Measurements from ENCODE around the gene TRH. TPM values are rescaled to one million over a fixed set of nuclear protein-coding genes. Genes with fewer than 3 reads are reported as not detected.

The TRH gene
- total RNA-seq, 2 donors from 2014 or later, result not detected

DNA sequence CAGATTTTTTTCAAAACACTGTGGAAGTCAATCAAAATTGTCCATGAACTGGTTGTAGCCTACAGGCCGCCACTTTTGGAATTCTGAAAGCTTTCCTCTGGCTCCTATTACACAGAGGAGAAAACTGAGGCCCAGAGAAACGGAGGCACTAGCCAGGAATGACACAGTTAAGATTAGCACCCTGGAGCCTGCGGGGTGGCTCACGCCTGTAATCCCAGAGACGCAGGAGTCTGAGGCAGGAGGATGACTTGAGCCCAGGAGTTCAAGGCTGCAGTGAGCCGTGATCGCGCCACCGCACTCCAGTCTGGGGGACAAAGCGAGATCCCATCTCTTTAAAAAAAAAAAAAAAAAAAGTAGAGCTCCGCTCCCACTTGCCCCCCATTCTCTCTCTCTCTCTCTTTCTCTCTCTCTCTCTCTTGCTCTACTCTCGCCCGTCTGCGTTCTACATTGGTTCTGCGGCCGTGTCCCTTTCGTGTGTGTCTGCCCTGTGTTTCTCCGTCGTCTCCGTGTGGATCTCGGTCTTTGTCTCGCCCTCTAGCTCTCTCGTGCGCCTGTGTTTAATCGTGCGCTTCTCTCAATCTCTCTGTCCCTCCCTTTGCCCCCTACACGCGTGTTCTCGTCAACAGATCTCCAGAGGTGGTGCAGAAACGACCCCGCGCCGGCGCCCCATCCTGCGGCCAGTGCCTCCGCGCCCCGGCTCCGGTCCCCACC, 512 bp upstream of the TRH start:
- Mint-ChIP-seq H3K4me3 (peak overlapping the region in 1 of 2 donors; percentile 45), H3K36me3 (ENCODE audit: insufficient read depth in 2 of 2) (no peaks in the 10 kb centered on the region)

GRCh38 chr3:129974833-129975704, 549 bp downstream of the TRH start:
- Mint-ChIP-seq H3K9me3 (no peaks in the 10 kb centered on the region), H3K36me3 (ENCODE audit: insufficient read depth in 2 of 2) (no peaks in the 10 kb centered on the region), H3K27ac (no peak overlapping the region), H3K4me3 (peak overlapping the region; percentile 60 to 74), H3K4me1 (ENCODE audit: low read depth) (peaks cover 7% of the 10 kb centered on the region), H3K27me3 (ENCODE audit: low read depth) (peaks cover 53% of the 10 kb centered on the region)
- peak; percentile 19 to 23 for DNase-seq
- ATAC-seq (replicated peaks in 1 of 2), result peak; percentile 56 to 65

More for the DNA sequence above, 512 bp upstream of the TRH start:
- no peak overlapping the region for H3K27ac Mint-ChIP-seq
- H3K9me3 Mint-ChIP-seq, result no peaks in the 10 kb centered on the region
- ATAC-seq (replicated peaks in 1 of 2), result no peak
- peaks cover 7% of the 10 kb centered on the region for H3K4me1 Mint-ChIP-seq (ENCODE audit: low read depth)
- peaks cover 53% of the 10 kb centered on the region for H3K27me3 Mint-ChIP-seq (ENCODE audit: low read depth)
- DNase-seq, result no peak

GRCh38 chr3:129975705-129976048, 1.2 kb downstream of the TRH start:
- ATAC-seq (replicated peaks in 1 of 2) (no peak), DNase-seq (no peak)
- Mint-ChIP-seq H3K27me3 (ENCODE audit: low read depth) (peaks cover 53% of the 10 kb centered on the region), H3K4me1 (ENCODE audit: low read depth) (peaks cover 7% of the 10 kb centered on the region), H3K27ac (no peak overlapping the region), H3K4me3 (peak overlapping the region; percentile 60 to 74), H3K36me3 (ENCODE audit: insufficient read depth in 2 of 2) (no peaks in the 10 kb centered on the region), H3K9me3 (no peaks in the 10 kb centered on the region)

DNA sequence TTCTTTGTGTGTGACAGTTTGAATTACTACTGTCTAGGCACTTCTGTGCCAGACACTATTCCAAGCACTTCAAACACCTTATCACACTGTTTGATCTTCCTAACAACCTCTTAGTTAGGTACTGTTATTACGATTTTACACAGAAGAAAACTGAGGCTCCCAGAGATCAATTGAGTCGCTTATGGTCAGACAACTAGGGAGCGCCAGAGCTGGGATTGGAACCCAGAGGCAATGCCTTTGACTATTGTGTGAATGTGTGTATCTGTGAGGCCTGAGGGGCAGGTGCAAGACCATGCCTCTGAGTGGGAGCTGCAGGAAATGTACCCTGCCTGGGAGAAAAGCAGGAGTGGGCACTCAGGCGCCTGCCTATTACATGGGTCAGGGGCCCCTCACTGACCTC, 1.8 kb downstream of the TRH start:
- Mint-ChIP-seq H3K27ac (no peak overlapping the region), H3K4me3 (peak overlapping the region in 1 of 2 donors; percentile 15), H3K9me3 (no peaks in the 10 kb centered on the region), H3K36me3 (ENCODE audit: insufficient read depth in 2 of 2) (no peaks in the 10 kb centered on the region), H3K4me1 (ENCODE audit: low read depth) (peaks cover 7% of the 10 kb centered on the region), H3K27me3 (ENCODE audit: low read depth) (peaks cover 53% of the 10 kb centered on the region)
- no peak for ATAC-seq (replicated peaks in 1 of 2)
- no peak for DNase-seq

DNA sequence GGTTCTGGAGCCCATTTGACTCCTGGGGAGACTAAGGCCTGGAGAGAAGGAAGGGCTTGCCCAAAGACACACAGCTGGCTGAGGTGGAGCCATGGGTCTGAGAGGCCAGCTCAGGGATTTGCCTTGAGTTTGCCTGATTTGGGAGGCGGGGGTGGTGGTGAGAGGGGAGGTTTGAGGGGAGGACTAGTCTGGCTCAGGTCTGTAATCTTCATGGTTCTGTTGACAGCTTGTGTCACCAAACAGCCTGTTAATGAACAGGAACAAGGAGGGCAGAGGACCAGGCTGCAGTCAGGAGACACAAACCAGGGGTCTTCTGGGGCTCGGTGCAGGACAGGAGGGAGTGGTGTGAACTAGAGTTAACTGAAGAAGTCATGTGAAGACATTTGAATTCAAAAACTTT, 3.6 kb downstream of the TRH start:
- Mint-ChIP-seq H3K36me3 (ENCODE audit: insufficient read depth in 2 of 2) (no peaks in the 10 kb centered on the region), H3K27ac (no peak overlapping the region), H3K9me3 (no peaks in the 10 kb centered on the region), H3K27me3 (ENCODE audit: low read depth) (peaks cover 43% of the 10 kb centered on the region), H3K4me3 (no peak overlapping the region), H3K4me1 (ENCODE audit: low read depth) (peaks cover 7% of the 10 kb centered on the region)
- no peak for ATAC-seq (replicated peaks in 1 of 2)
- DNase-seq, result no peak

DNA sequence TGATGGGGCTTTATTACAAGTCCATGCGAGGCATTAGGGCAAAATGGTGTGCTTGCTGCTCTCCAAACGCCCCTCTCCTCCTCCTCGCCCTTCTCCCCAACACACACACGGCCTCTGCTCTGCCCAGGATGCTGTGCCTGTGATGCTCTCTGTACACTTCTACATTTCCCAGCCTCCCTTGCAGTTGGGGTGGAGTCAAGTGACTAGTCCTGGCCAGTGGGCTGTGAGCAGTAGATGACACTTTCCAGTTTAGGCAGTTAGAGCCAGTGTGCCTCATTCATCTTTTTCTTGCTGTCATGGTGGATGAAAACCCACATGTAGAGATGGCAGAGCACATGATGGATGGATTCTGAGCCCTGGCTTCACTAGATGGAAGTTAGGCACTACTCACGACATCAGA, 5.4 kb downstream of the TRH start:
- H3K9me3 Mint-ChIP-seq, result no peaks in the 10 kb centered on the region
- peaks cover 6% of the 10 kb centered on the region for H3K4me1 Mint-ChIP-seq (ENCODE audit: low read depth)
- peaks cover 28% of the 10 kb centered on the region for H3K27me3 Mint-ChIP-seq (ENCODE audit: low read depth)
- ATAC-seq (replicated peaks in 1 of 2) (peak in 1 of 2 donors; percentile 48), DNase-seq (no peak)
- H3K36me3 Mint-ChIP-seq (ENCODE audit: insufficient read depth in 2 of 2), result no peaks in the 10 kb centered on the region
- no peak overlapping the region for H3K27ac Mint-ChIP-seq
- H3K4me3 Mint-ChIP-seq, result no peak overlapping the region

GRCh38 chr3:129983561-129983960, 9.0 kb downstream of the TRH start:
- no peak for ATAC-seq (replicated peaks in 1 of 2)
- no peaks in the 10 kb centered on the region for H3K9me3 Mint-ChIP-seq
- no peak overlapping the region for H3K4me3 Mint-ChIP-seq
- H3K36me3 Mint-ChIP-seq (ENCODE audit: insufficient read depth in 2 of 2), result no peaks in the 10 kb centered on the region
- H3K27ac Mint-ChIP-seq, result no peak overlapping the region
- DNase-seq, result no peak
- H3K4me1 Mint-ChIP-seq (ENCODE audit: low read depth), result no peaks in the 10 kb centered on the region
- no peaks in the 10 kb centered on the region for H3K27me3 Mint-ChIP-seq (ENCODE audit: low read depth)

GRCh38 chr3:129984125-129984524, 9.6 kb downstream of the TRH start:
- no peaks in the 10 kb centered on the region for H3K27me3 Mint-ChIP-seq (ENCODE audit: low read depth)
- H3K27ac Mint-ChIP-seq, result no peak overlapping the region
- no peaks in the 10 kb centered on the region for H3K36me3 Mint-ChIP-seq (ENCODE audit: insufficient read depth in 2 of 2)
- DNase-seq, result no peak
- H3K4me3 Mint-ChIP-seq, result no peak overlapping the region
- H3K9me3 Mint-ChIP-seq, result no peaks in the 10 kb centered on the region
- H3K4me1 Mint-ChIP-seq (ENCODE audit: low read depth), result no peaks in the 10 kb centered on the region
- no peak for ATAC-seq (replicated peaks in 1 of 2)

DNA sequence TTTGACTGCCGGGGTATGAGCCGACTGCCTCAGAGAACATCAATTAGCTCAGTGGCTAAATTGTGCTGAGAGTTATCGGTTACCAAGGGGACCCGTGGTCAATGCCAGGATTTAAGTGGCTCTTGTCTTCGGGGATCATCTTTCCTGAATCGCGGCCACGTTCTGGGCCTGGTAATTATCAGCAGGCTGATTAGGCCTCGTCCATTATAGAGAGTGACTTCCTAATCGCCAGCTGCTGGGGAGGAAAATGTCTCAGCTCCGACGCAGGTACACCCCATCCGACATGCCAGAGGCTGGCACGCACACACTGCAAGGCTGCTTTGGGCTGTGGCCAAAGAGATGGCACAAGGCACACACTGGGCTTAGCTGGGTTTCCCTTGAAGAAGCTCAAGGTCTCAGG, 10.6 kb downstream of the TRH start:
- H3K4me1 Mint-ChIP-seq (ENCODE audit: low read depth), result no peaks in the 10 kb centered on the region
- H3K27ac Mint-ChIP-seq, result no peak overlapping the region
- H3K27me3 Mint-ChIP-seq (ENCODE audit: low read depth), result peaks cover 8% of the 10 kb centered on the region
- ATAC-seq (replicated peaks in 1 of 2) (no peak), DNase-seq (no peak)
- H3K9me3 Mint-ChIP-seq, result no peaks in the 10 kb centered on the region
- no peaks in the 10 kb centered on the region for H3K36me3 Mint-ChIP-seq (ENCODE audit: insufficient read depth in 2 of 2)
- H3K4me3 Mint-ChIP-seq, result no peak overlapping the region

- no peaks in the 10 kb centered on the region for H3K4me1 Mint-ChIP-seq (ENCODE audit: low read depth)
- peaks cover 22% of the 10 kb centered on the region for H3K27me3 Mint-ChIP-seq (ENCODE audit: low read depth)
- no peak for DNase-seq
- H3K36me3 Mint-ChIP-seq (ENCODE audit: insufficient read depth in 2 of 2), result no peaks in the 10 kb centered on the region
- no peak overlapping the region for H3K27ac Mint-ChIP-seq
- no peaks in the 10 kb centered on the region for H3K9me3 Mint-ChIP-seq
- no peak for ATAC-seq (replicated peaks in 1 of 2)
- no peak overlapping the region for H3K4me3 Mint-ChIP-seq
Measured at GRCh38 chr3:129988429-129988828, 13.9 kb downstream of the TRH start.

DNA sequence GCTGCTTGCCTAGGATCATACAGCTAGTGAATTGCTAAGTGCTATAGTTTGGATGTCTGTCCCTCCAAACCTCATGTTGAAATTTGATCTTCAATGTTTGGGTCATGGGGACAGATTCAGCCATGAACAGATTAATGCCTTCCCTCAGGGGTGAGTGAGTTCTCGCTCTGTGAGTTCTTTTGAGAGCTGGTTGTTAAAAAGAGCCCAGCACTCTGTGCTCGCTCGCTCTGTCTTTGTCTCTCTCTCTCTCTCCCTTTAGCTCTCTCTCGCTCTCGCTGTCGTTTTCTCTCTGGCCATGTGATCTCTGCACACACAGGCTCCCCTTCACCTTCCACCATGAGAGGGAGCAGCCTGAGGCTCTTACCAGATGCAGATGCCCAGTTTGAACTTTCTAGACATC, 14.9 kb downstream of the TRH start:
- Mint-ChIP-seq H3K36me3 (ENCODE audit: insufficient read depth in 2 of 2) (no peaks in the 10 kb centered on the region), H3K4me1 (ENCODE audit: low read depth) (no peaks in the 10 kb centered on the region), H3K4me3 (no peak overlapping the region), H3K9me3 (no peaks in the 10 kb centered on the region), H3K27me3 (ENCODE audit: low read depth) (peaks cover 22% of the 10 kb centered on the region), H3K27ac (no peak overlapping the region)
- DNase-seq (no peak), ATAC-seq (replicated peaks in 1 of 2) (no peak)

- peaks cover 27% of the 10 kb centered on the region for H3K27me3 Mint-ChIP-seq (ENCODE audit: low read depth)
- no peak for DNase-seq
- no peaks in the 10 kb centered on the region for H3K9me3 Mint-ChIP-seq
- no peak overlapping the region for H3K27ac Mint-ChIP-seq
- H3K4me1 Mint-ChIP-seq (ENCODE audit: low read depth), result no peaks in the 10 kb centered on the region
- no peak overlapping the region for H3K4me3 Mint-ChIP-seq
- no peak for ATAC-seq (replicated peaks in 1 of 2)
- H3K36me3 Mint-ChIP-seq (ENCODE audit: insufficient read depth in 2 of 2), result no peaks in the 10 kb centered on the region
Measured at GRCh38 chr3:129992781-129993180, 18.3 kb downstream of the TRH start.

DNA sequence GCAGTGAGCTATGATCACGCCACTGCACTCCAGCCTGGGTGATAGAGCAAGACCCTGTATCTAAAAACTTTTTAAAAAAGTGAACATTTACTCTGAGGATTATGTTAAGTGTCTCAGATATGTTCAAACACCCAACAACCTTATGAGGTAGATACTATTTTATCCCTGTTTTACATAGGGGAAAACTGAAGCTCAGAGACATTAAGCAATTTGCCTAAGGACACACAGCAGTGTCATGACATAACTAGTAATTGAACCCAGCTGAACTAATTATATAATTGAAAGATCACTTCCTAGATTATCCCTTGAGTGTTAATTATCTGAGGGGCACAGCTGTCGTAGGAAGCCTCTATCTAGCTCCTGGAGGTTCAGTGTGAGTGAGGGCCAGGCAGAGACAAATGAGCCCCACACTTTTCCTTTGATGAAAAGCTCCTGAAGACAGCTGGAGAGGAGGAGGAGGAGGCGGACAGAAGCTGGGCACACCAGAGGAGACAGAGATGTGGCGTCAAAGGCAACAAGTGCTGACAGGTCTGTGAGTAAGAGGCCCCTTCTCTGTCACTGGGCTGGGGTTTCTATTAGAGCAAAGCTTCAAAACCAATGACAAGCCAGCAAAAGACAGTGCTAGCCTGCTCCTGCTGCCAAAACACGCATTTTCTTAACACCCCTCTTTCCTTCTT, 20.5 kb downstream of the TRH start:
- no peaks in the 10 kb centered on the region for H3K4me1 Mint-ChIP-seq (ENCODE audit: low read depth)
- no peak for DNase-seq
- no peak for ATAC-seq (replicated peaks in 1 of 2)
- H3K9me3 Mint-ChIP-seq, result no peaks in the 10 kb centered on the region
- H3K36me3 Mint-ChIP-seq (ENCODE audit: insufficient read depth in 2 of 2), result no peaks in the 10 kb centered on the region
- no peak overlapping the region for H3K4me3 Mint-ChIP-seq
- H3K27ac Mint-ChIP-seq, result no peak overlapping the region
- H3K27me3 Mint-ChIP-seq (ENCODE audit: low read depth), result peaks cover 20% of the 10 kb centered on the region
